PC-3 (cell line): Measurements from ENCODE around the gene TEX2.

Source experiments
- CTCF ChIP-seq: fragments of 300-600 bp; sonication (generic); conservative IDR thresholded peaks from 2 replicates; pipeline ENCODE4 v1.5.1; 2017; ENCODE audit warnings: antibody characterized with exemption, low read depth, mild to moderate bottlenecking, low read length
- EZH2 ChIP-seq: fragments of 300-600 bp; sonication (generic); IDR thresholded peaks from one replicate; pipeline ENCODE4 v1.6.1; 2017; ENCODE audit warnings: antibody characterized with exemption, mild to moderate bottlenecking, low read length; ENCODE audit not compliant: unreplicated experiment

- TF ChIP-seq CTCF (no peak), EZH2 (no peak)
Measured at GRCh38 chr17:64115043-64115698, 147.9 kb downstream of the TEX2 start.
